Large intestine (tissue), 3 donors: ENCODE measurements around the gene GPR155. TPM values are rescaled to one million over a fixed set of nuclear protein-coding genes. Genes with fewer than 3 reads are reported as not detected.
"Not testable (repeated sequence)": the region's sequence is repeated elsewhere in the genome, so short reads cannot be mapped to it uniquely, and the experiment has no call there.

Source experiments
- DNase-seq, 2 donors: peaks; one replicate each; pipeline versions ENCODE4 v3.0.0 to v3.0.0-alpha.2; 2013
- H3K27ac ChIP-seq: one replicate; pipeline ENCODE4 v1.5.1; 2013; ENCODE audit warnings: low read length
- H3K27me3 ChIP-seq: 2 replicates; pipeline ENCODE4 v1.6.1; 2013; ENCODE audit warnings: low read length; ENCODE audit not compliant: control insufficient read depth, insufficient read depth
- H3K36me3 ChIP-seq: 2 replicates; pipeline ENCODE4 v1.6.1; 2013; ENCODE audit warnings: low read length; ENCODE audit not compliant: control insufficient read depth, insufficient read depth
- H3K4me1 ChIP-seq: one replicate; pipeline ENCODE4 v1.6.1; 2013; ENCODE audit warnings: low read length; ENCODE audit not compliant: control insufficient read depth, insufficient read depth
- H3K4me3 ChIP-seq: one replicate; pipeline ENCODE4 v1.5.1; 2013; ENCODE audit warnings: low read length
- H3K9me3 ChIP-seq: one replicate; pipeline ENCODE4 v1.6.1; 2013; ENCODE audit warnings: mild to moderate bottlenecking, low read depth, low read length, moderate library complexity; ENCODE audit not compliant: control insufficient read depth
- WGBS: methylation state at CpG from one replicate; pipeline ENCODE4 v1.1.5; 2013; ENCODE audit warnings: low lambda C conversion rate; ENCODE audit not compliant: insufficient coverage; 5-methylcytosine and 5-hydroxymethylcytosine counted together
- polyA plus RNA-seq: library from polyadenylated mRNA; unstranded; fragments of 120-200 nt; gene quantifications from one replicate; pipeline ENCODE4 v1.2.1, GENCODE V29; 2013

Gene GPR155
- polyA plus RNA-seq, 1 donor = 3.7 TPM

DNA sequence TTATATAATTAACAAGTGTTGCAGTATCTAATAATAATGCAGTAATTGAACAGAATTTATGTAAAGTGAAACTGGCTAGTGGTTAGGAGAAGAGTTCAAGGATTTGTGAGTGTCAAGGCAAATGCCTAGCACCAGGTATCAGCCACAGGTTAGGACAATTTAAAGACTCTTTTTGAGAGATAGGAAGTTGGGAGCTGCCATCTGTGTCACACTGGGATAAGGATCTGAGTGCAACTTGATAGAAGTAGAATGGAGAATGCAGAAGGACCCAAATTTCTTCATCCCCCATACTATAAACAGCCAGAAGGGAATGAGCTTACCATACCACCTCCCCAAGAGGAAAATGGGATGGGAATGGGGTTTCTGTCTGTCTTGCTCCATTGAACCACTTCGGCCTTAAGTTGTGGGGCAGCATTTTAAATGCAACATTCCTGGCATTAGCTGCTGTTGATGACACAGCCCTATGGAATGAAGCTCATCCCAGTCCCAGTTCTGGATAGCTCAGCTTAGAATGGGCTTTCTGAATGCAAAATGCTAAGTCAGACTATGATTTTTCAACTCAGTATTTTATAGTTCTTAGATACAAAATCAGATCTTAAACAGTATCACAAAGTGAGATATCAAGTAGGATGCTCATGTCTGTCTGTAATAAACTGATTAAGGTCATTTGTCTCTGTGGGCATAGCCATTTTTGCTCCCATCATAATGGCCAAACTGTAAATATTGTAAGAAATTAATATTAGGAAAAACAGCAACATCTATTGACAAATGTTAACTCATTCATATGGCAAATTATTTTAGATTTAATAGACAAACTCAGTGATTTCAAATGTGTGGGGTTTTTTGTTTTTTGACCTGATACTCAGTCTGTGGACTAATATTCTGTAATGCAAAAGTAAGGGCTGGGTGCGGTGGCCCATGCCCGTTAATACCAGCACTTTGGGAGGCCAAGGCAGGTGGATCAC lies 44.0 kb downstream of the GPR155 start:
- H3K4me1 ChIP-seq = no peaks in the 10 kb centered on the region
- DNase-seq = no peak
- H3K27ac ChIP-seq = no peak overlapping the region
- no CpG with 5 or more reads among the region's 3 CpGs for WGBS
- no peak overlapping the region for H3K4me3 ChIP-seq
- H3K27me3 ChIP-seq = no peaks in the 10 kb centered on the region
- H3K36me3 ChIP-seq = no peaks in the 10 kb centered on the region
- H3K9me3 ChIP-seq = no peaks in the 10 kb centered on the region

DNA sequence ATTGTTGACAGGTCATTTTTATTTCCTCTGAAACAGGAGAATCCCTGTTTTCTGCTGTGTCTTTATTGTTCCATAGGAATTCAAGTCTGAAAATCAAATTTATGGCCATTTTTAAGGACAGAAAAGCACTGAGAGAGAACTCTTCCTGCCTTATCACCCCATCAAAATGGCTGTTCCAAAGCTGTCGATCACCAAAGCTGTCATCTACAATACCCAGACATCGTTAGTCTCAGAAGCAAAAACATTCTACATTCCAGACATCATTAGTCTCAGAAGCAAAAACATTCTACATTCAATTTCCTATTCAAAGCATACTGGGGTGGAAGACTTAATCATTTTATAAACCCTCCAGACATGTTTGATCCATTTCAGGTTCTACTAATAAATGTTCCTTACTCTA lies 46.9 kb downstream of the GPR155 start:
- Histone ChIP-seq H3K36me3 (no peaks in the 10 kb centered on the region), H3K9me3 (no peaks in the 10 kb centered on the region), H3K27me3 (no peaks in the 10 kb centered on the region), H3K4me3 (no peak overlapping the region), H3K27ac (no peak overlapping the region), H3K4me1 (no peaks in the 10 kb centered on the region)
- 83% methylated on average over 1 of the region's 2 CpGs for WGBS
- DNase-seq = no peak

DNA sequence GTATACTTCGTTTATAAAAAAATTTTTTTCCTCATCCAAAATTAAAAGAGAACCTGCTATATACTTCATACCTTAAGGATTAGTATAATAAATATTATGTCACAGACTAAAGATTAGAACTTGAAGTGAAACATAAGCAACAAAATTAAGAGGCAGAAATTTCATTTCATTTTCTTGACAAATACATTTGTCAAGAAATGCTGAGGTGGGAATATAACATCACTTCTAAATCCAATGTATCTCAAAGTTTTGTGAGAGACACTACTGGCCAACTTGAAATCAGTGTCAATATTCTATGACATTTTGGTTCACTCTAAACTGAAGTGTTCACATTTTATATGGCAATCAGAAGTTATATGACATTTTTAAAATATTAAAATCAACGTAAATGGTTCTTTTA lies 47.5 kb downstream of the GPR155 start:
- Histone ChIP-seq H3K4me1 (no peaks in the 10 kb centered on the region), H3K4me3 (no peak overlapping the region), H3K27me3 (no peaks in the 10 kb centered on the region), H3K27ac (no peak overlapping the region), H3K9me3 (no peaks in the 10 kb centered on the region), H3K36me3 (no peaks in the 10 kb centered on the region)
- 100% methylated on average over 2 of the region's 2 CpGs for WGBS
- no peak for DNase-seq

DNA sequence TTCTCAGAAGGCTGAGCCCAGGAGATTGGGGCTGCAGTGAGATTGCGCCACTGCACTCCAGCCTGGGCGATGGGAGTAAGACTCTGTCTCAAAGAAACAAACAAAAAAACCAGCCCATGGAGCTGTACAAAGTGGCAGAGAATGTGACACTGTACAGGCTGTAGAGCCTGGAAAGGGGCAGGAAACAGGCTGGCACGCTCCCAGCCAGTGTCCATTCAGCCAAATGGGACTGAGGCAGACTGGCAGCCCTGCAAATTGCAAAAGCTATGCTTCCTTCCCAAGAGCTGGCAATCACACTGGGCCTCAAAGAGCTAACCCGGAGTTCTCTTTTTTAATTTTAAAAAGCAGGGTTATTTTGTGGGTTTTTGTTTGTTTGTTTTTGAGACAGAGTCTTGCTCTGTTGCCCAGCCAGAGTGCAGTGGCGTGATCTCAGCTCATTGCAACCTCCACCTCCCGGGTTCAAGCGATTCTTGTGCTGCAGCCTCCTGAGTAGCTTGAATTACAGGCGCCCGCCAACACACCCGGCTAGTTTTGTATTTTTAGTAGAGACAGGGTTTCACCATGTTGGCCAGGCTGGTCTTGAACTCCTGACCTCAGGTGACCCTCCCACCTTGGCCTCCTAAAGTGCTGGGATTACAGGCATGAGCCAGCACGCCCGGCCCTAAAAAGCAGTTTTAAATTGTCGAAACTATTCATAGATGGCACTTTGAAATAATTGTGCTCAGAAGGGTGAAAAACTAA lies 48.5 kb downstream of the GPR155 start:
- H3K27me3 ChIP-seq = no peaks in the 10 kb centered on the region
- no peak overlapping the region for H3K4me3 ChIP-seq
- DNase-seq = no peak
- no peaks in the 10 kb centered on the region for H3K36me3 ChIP-seq
- 94% methylated on average over 3 of the region's 13 CpGs for WGBS
- no peak overlapping the region for H3K27ac ChIP-seq
- H3K4me1 ChIP-seq = no peaks in the 10 kb centered on the region
- H3K9me3 ChIP-seq = no peaks in the 10 kb centered on the region

DNA sequence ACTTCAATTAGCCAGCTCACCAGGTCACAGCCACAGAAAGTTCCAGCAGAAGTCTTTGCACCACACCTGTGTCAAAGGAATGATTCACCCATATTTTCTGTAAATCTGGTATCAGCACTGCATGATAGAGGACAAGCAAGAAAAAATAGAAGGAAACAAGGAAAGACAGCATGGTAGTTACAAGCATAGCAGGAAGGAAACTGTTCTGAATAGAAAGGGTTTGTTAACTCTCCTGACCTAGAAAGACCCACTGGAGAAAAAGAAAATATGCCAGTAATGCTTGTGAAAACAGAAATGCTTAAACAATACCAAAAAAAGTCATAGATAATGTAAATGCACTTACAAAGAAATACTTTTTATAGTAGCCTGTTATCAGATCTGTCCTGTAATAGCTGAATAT lies 50.5 kb downstream of the GPR155 start:
- DNase-seq = no peak
- no peaks in the 10 kb centered on the region for H3K36me3 ChIP-seq
- H3K4me1 ChIP-seq = no peaks in the 10 kb centered on the region
- no peaks in the 10 kb centered on the region for H3K27me3 ChIP-seq
- no peak overlapping the region for H3K4me3 ChIP-seq
- H3K9me3 ChIP-seq = no peaks in the 10 kb centered on the region
- H3K27ac ChIP-seq = no peak overlapping the region

DNA sequence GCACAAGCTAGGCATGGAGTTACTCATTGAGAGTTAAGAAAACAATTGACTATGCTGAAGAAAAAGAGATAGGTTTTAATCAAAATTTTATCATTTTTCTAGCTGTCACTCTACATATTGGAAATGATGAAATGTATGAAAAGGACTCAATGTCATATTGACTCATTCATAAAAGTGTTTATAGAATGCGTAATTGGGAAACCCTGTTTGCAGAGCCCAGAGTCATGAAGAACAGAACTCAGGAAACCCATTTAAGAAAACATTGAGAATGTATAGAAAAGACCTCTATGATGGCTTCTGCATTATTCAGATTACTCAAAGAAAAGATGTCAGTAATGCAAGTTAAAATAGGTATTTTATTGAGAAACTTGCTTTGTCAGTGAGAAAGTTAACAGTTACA lies 54.9 kb downstream of the GPR155 start:
- no peaks in the 10 kb centered on the region for H3K36me3 ChIP-seq
- H3K4me3 ChIP-seq = no peak overlapping the region
- no peaks in the 10 kb centered on the region for H3K27me3 ChIP-seq
- no peaks in the 10 kb centered on the region for H3K4me1 ChIP-seq
- H3K9me3 ChIP-seq = peaks cover 2% of the 10 kb centered on the region
- no peak overlapping the region for H3K27ac ChIP-seq
- WGBS = 100% methylated on average over 1 of the region's 1 CpG
- DNase-seq = no peak

DNA sequence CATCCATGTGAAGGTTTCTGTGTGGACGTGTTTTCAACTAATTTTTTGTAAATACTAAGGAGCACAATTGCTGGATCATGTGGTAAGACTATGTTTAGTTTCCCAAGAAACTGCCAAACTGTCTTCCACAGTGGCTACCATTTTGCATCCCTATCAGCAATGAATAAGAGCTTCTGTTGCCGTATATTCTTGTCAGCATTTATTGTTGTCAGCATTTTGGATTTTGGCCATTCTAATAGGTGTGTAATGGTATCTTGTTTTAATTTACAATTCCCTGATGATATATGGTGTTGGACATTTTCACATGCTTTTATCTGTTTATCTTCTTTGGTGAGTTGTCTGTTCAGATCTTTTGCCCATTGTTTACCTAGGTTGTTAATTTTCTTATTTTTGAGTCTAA lies 56.8 kb downstream of the GPR155 start:
- Histone ChIP-seq H3K27me3 (no peaks in the 10 kb centered on the region), H3K4me3 (no peak overlapping the region), H3K9me3 (peaks cover 2% of the 10 kb centered on the region), H3K36me3 (no peaks in the 10 kb centered on the region), H3K4me1 (no peaks in the 10 kb centered on the region), H3K27ac (no peak overlapping the region)
- no peak for DNase-seq
- WGBS = no CpG with 5 or more reads among the region's 2 CpGs

DNA sequence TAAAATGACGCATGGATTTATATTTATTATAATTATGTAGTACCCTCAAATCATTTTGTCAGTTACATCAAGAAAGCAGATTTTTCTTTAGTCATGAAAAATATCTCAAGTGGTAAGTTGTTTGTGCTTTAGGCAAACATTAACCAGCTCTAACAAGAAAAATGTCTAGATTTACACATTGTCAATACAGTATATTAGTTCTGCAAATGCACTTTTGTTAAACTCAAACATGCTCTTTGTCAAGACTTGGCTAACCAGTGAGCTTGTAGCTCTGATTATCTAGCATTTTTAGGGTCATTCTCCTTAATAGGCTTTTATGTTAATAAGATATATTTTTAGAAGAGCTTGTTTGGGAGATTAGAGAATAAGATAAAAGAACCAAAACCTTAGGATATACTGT lies 58.6 kb downstream of the GPR155 start:
- H3K36me3 ChIP-seq = no peaks in the 10 kb centered on the region
- H3K4me1 ChIP-seq = no peaks in the 10 kb centered on the region
- H3K27me3 ChIP-seq = no peaks in the 10 kb centered on the region
- H3K9me3 ChIP-seq = peaks cover 2% of the 10 kb centered on the region
- no peak overlapping the region for H3K4me3 ChIP-seq
- H3K27ac ChIP-seq = no peak overlapping the region
- no peak for DNase-seq
- WGBS = no CpG with 5 or more reads among the region's 1 CpG

DNA sequence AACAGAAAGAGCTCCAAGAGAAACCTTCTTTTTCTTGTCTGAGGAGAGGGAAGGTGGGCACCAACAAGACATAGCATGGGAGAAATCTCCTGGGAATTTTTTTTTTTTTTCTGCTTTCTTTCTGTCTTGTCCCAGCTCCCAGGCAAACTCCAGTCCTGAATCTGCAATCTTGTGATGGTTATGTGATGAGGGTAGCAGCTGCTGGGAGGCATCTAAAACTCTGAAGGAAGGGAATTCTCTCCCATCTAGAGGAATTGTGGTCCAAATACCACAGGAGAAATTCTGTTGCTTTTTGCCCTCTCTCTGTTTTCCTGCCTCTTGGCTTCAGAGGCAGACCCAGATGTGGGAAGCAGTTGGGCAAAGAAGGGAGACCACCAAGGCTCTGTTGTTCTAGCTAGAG lies 74.6 kb downstream of the GPR155 start:
- H3K27me3 ChIP-seq = no peaks in the 10 kb centered on the region
- H3K36me3 ChIP-seq = peaks cover 10% of the 10 kb centered on the region
- no peaks in the 10 kb centered on the region for H3K4me1 ChIP-seq
- H3K27ac ChIP-seq = no peak overlapping the region
- no peaks in the 10 kb centered on the region for H3K9me3 ChIP-seq
- no peak overlapping the region for H3K4me3 ChIP-seq
- no peak for DNase-seq

DNA sequence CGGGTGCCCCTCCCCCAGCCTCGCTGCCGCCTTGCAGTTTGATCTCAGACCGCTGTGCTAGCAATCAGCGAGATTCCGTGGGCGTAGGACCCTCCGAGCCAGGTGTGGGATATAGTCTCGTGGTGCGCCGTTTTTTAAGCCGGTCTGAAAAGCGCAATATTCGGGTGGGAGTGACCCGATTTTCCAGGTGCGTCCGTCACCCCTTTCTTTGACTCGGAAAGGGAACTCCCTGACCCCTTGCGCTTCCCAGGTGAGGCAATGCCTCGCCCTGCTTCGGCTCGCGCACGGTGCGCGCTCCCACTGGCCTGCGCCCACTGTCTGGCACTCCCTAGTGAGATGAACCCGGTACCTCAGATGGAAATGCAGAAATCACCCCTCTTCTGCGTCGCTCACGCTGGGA lies 76.8 kb downstream of the GPR155 start:
- H3K9me3 ChIP-seq, H3K36me3 ChIP-seq, H3K27ac ChIP-seq, H3K27me3 ChIP-seq, DNase-seq, H3K4me1 ChIP-seq: not testable (repeated sequence)
- H3K4me3 ChIP-seq = peak overlapping the region; percentile 4
- WGBS = no CpG with 5 or more reads among the region's 31 CpGs

DNA sequence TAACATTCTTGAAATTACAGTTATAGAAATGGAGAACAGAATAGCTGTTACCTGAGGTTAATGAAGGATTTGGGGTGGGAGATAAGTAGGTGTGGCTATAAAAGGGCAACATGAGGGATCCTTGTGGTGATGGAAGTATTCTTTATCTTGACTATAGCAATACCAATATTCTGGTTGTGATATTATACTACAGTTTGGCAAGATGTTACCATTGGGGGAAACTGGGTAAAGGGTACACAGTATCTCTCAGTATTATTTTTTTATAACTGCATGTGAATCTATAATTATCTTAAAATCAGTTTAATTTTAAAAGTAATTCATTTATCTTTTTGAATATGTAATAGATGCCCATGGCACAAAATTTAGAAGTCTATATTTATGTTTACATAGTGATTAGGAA lies 83.2 kb downstream of the GPR155 start:
- H3K27ac ChIP-seq = no peak overlapping the region
- H3K4me3 ChIP-seq = no peak overlapping the region
- peaks cover 8% of the 10 kb centered on the region for H3K36me3 ChIP-seq
- no peaks in the 10 kb centered on the region for H3K4me1 ChIP-seq
- H3K9me3 ChIP-seq = no peaks in the 10 kb centered on the region
- no peaks in the 10 kb centered on the region for H3K27me3 ChIP-seq
- DNase-seq = no peak
